ENCODE data around the gene RBM20.
A peak's percentile ranks its signal among the peaks of the same experiment; 100 is the strongest.

DNA sequence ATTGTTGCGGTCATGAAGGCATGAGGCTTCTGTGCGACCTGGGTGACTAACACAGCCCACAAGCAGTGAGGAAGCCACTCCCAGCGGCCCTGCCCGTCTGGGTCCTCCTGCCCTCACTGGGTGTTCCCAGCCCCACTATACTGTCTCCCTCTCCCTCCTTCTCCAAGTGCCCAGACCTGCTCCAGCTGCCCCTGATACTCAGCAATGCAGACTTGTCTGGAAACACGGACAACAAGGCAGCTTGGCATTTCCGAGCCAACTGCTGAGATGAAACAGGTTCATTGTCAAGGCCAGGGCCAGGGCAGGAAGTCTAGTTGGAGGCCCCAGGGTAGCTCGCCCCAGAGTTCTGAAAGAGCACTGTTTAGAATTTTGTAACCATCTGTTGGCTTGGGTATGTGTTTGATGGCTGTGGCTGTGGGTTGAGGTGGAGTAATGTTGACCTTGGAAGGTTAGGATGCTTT lies 95.7 kb downstream of the RBM20 start:
- TF ChIP-seq POLR2AphosphoS5 (IDR thresholded peaks at IDR 0.05) (peak in 1 of 3 donors; percentile 63), CTCF (IDR thresholded peaks at IDR 0.05) (no peak), POLR2A (IDR thresholded peaks at IDR 0.05) (no peak)

Data from breast epithelium (tissue), 3 donors.